HEK293 (cell line): ENCODE data around the gene TRPC4AP.

Experiments
- CTCF ChIA-PET: fragments of 350-600 bp; formaldehyde crosslinking; extraction: SDS; loops from one replicate; lab custom pipeline; 2021; ENCODE audit warnings: antibody characterized with exemption; lab: Yijun Ruan, JAX
- POLR2A ChIA-PET: fragments of 300-600 bp; formaldehyde crosslinking; extraction: SDS; loops from one replicate; lab custom pipeline; 2020; ENCODE audit warnings: antibody characterized with exemption, inconsistent platforms; lab: Yijun Ruan, JAX
- H3K27ac ChIP-seq: fragments of 200-500 bp; sonication (Bioruptor generic); 2 replicates; pipeline ENCODE4 v1.5.1; 2014; ENCODE audit warnings: low read depth, low read length, control low read depth, inconsistent platforms; ENCODE audit errors: extremely low read depth
- H3K36me3 ChIP-seq, 2 experiments: fragments of 200-500 bp in 1 of 2; sonication (Bioruptor generic) in 1 of 2; 1 replicate in 1 of 2; 2 replicates in 1 of 2; pipeline ENCODE4 v1.5.1; 2014 to 2017; ENCODE audit warnings: inconsistent platforms in 2 of 2, low read length in 2 of 2; ENCODE audit not compliant: control insufficient read depth in 2 of 2, insufficient read depth in 1 of 2
- H3K4me1 ChIP-seq: fragments of 200-500 bp; sonication (Bioruptor generic); 2 replicates; pipeline ENCODE4 v1.5.1; 2014; ENCODE audit warnings: mild to moderate bottlenecking, low read length, inconsistent platforms; ENCODE audit not compliant: control insufficient read depth, insufficient read depth
- H3K4me3 ChIP-seq: 2 replicates; pipeline ENCODE4 v1.5.1; 2011; ENCODE audit warnings: low read depth, mild to moderate bottlenecking, control low read depth, low read length, moderate library complexity
- H3K9me3 ChIP-seq: fragments of 200-500 bp; sonication (Bioruptor generic); 2 replicates; pipeline ENCODE4 v1.5.1; 2014; ENCODE audit warnings: low read depth, low read length, inconsistent platforms; ENCODE audit not compliant: control insufficient read depth, insufficient read depth
- ELK4 ChIP-seq: IDR thresholded peaks from 2 replicates; pipeline ENCODE4 v1.6.1; 2011; ENCODE audit warnings: mild to moderate bottlenecking, low read depth, low read length, borderline replicate concordance
- FEZF1 ChIP-seq: fragments of 450-650 bp; formaldehyde crosslinking; IDR thresholded peaks from 2 replicates; pipeline ENCODE4 v1.5.1; 2016; ENCODE audit warnings: missing biosample characterization, missing genetic modification characterization
- KLF8 ChIP-seq: fragments of 450-650 bp; formaldehyde crosslinking; IDR thresholded peaks from 2 replicates; pipeline ENCODE4 v1.5.1; 2016; ENCODE audit warnings: missing biosample characterization, missing genetic modification characterization
- OSR2 ChIP-seq: fragments of 450-650 bp; formaldehyde crosslinking; IDR thresholded peaks from 2 replicates; pipeline ENCODE4 v1.5.1; 2016; ENCODE audit warnings: missing biosample characterization, missing genetic modification characterization
- ZBTB1 ChIP-seq: fragments of 450-650 bp; formaldehyde crosslinking; IDR thresholded peaks from 2 replicates; pipeline ENCODE4 v1.5.1; 2016; ENCODE audit warnings: missing biosample characterization, missing genetic modification characterization
- ZBTB17 ChIP-seq: fragments of 450-650 bp; formaldehyde crosslinking; IDR thresholded peaks from 2 replicates; pipeline ENCODE4 v1.5.1; 2016; ENCODE audit warnings: missing biosample characterization, missing genetic modification characterization
- ZFP69B ChIP-seq: fragments of 450-650 bp; formaldehyde crosslinking; IDR thresholded peaks from 2 replicates; pipeline ENCODE4 v1.5.1; 2016; ENCODE audit warnings: missing biosample characterization, missing genetic modification characterization
- ZNF146 ChIP-seq: fragments of 450-650 bp; formaldehyde crosslinking; IDR thresholded peaks from 2 replicates; pipeline ENCODE4 v1.5.1; 2016; ENCODE audit warnings: missing biosample characterization, missing genetic modification characterization
- ZNF175 ChIP-seq: fragments of 450-650 bp; formaldehyde crosslinking; IDR thresholded peaks from 2 replicates; pipeline ENCODE4 v1.5.1; 2016; ENCODE audit warnings: missing biosample characterization, missing genetic modification characterization
- ZNF184 ChIP-seq: fragments of 450-650 bp; IDR thresholded peaks from 2 replicates; pipeline ENCODE4 v1.5.1; 2018; ENCODE audit warnings: missing biosample characterization, mild to moderate bottlenecking, missing genetic modification characterization
- ZNF211 ChIP-seq: fragments of 450-650 bp; formaldehyde crosslinking; IDR thresholded peaks from 2 replicates; pipeline ENCODE4 v1.5.1; 2016; ENCODE audit warnings: low read depth, missing biosample characterization, missing genetic modification characterization
- ZNF239 ChIP-seq: fragments of 450-650 bp; formaldehyde crosslinking; IDR thresholded peaks from 2 replicates; pipeline ENCODE4 v1.5.1; 2016; ENCODE audit warnings: missing biosample characterization, missing genetic modification characterization
- ZNF280C ChIP-seq: fragments of 450-650 bp; formaldehyde crosslinking; IDR thresholded peaks from 2 replicates; pipeline ENCODE4 v1.5.1; 2016; ENCODE audit warnings: missing biosample characterization, missing genetic modification characterization
- ZNF544 ChIP-seq: fragments of 450-650 bp; formaldehyde crosslinking; IDR thresholded peaks from 2 replicates; pipeline ENCODE4 v1.5.0; 2017; ENCODE audit warnings: missing biosample characterization, missing genetic modification characterization
- ZNF549 ChIP-seq: fragments of 450-650 bp; IDR thresholded peaks from 2 replicates; pipeline ENCODE4 v1.5.1; 2018; ENCODE audit warnings: missing biosample characterization, missing genetic modification characterization, mild to moderate bottlenecking, inconsistent platforms, moderate library complexity
- ZNF600 ChIP-seq: fragments of 450-650 bp; formaldehyde crosslinking; IDR thresholded peaks from 2 replicates; pipeline ENCODE4 v1.5.1; 2016; ENCODE audit warnings: missing biosample characterization, missing genetic modification characterization
- ZNF830 ChIP-seq: fragments of 450-650 bp; IDR thresholded peaks from 2 replicates; pipeline ENCODE4 v1.5.0; 2018; ENCODE audit warnings: missing biosample characterization, missing genetic modification characterization, low read depth, mild to moderate bottlenecking, moderate library complexity
- ZXDB ChIP-seq: fragments of 450-650 bp; formaldehyde crosslinking; IDR thresholded peaks from 2 replicates; pipeline ENCODE4 v1.5.1; 2016; ENCODE audit warnings: missing biosample characterization, missing genetic modification characterization
- TF ChIP-seq, protein P1 (sequence below): fragments of 450-650 bp; formaldehyde crosslinking; IDR thresholded peaks from 2 replicates; pipeline ENCODE4 v1.5.1; 2016; ENCODE audit warnings: missing biosample characterization, missing genetic modification characterization

The TRPC4AP gene

DNA sequence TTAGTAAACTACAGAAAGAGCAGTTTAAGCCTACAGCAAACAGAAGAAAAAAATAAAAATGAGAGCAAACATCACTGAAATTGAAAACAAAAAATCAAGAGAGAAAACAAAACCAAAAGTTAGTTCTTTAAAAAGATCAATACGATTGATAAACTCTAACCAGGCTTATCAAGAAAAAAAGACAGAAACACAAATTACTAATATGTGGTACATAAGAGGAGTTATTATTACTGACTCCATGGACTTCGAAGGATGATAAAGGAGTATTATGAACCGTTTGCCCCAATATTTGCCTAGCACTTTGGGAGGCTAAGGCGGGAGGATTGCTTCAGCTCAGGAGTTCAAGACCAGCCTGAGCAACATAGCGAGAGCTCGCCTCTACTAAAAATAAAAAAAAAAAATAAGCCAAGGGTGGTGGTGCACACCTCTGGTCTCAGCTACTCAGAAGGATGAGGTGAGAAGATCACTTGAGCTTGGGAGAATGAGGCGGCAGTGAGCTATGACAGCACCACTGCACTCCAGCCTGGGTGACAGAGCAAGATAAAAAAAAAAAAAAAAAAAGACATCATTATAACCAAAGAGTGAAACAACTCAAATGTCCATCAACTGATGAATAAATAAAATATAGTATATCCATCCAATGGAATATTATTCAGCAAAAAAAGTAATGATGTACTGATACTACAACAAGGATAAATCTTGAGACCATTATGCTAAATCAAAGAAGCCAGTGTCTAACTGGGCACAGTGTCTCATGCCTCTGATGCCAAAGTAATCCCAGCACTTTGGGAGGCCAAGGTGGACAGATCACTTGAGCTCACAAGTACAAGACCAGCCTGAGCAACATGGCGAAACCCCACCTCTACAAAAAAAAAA lies 12.9 kb downstream of the TRPC4AP start:
- CTCF ChIA-PET = interaction anchor here (0.5 to 1.4 kb wide), 3 partner anchors 17 to 188 kb away, joined by 3 to 5 read pairs (median 3); no protein-coding TSS in a partner anchor
- Histone ChIP-seq H3K4me1 (no peaks in the 10 kb centered on the region), H3K9me3 (no peaks in the 10 kb centered on the region; the same call in 1 of the 2 replicates), H3K4me3 (no peak overlapping the region), H3K27ac (no peak overlapping the region), H3K36me3 (peaks cover 0 to 21% of the 10 kb centered on the region in 2 experiments; a peak in 2 of 3 replicates)
- TF ChIP-seq ZNF239 (tag by site-specific recombination) (no peak), ZNF146 (tag by site-specific recombination) (no peak), ZNF280C (no peak), ZNF211 (tag by site-specific recombination) (no peak), ZNF184 (tag by site-specific recombination) (no peak), ZNF175 (tag by site-specific recombination) (no peak), KLF8 (tag by site-specific recombination) (no peak), ZNF830 (tag by site-specific recombination) (no peak), ZBTB1 (no peak), ELK4 (no peak)
- POLR2A ChIA-PET = interaction anchor here (0.7 kb wide), 1 partner anchor 12 kb away, joined by 3 read pairs; no protein-coding TSS in a partner anchor

DNA sequence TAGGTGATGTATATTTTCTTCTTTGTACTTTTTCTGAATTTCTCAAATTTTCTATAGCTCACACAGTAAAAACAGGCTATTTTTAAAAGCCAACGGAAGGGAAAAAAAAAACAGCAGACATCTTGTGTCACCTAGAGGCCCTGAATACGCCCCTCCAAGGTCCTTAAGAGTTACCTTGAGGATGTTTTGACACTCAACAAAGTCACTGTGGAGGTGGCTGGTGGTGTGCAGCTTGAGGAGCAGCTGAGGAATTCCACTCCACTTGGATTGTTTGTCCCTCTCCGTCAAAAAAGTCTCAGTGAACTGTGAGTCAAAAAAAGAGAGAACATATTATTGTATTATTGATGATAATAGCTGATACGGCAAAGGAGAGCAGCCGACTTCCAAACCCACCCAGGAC lies 14.7 kb downstream of the TRPC4AP start:
- TF ChIP-seq OSR2 (tag by site-specific recombination) (no peak), ZBTB17 (tag by site-specific recombination) (no peak), FEZF1 (tag by site-specific recombination) (no peak)
- no peaks in the 10 kb centered on the region for H3K4me1 ChIP-seq
- POLR2A ChIA-PET = interaction anchor here (0.7 kb wide), 1 partner anchor 12 kb away, joined by 3 read pairs; no protein-coding TSS in a partner anchor
- no peak overlapping the region for H3K27ac ChIP-seq
- CTCF ChIA-PET = interaction anchor here (0.6 to 0.7 kb wide), 3 partner anchors 14 to 252 kb away, joined by 3 to 6 read pairs (median 3); no protein-coding TSS in a partner anchor
- peaks cover 0 to 21% of the 10 kb centered on the region in 2 experiments; a peak in 2 of 3 replicates for H3K36me3 ChIP-seq
- H3K4me3 ChIP-seq = no peak overlapping the region
- no peaks in the 10 kb centered on the region; the same call in 1 of the 2 replicates for H3K9me3 ChIP-seq

- Histone ChIP-seq H3K4me1 (no peaks in the 10 kb centered on the region), H3K9me3 (no peaks in the 10 kb centered on the region; the same call in 1 of the 2 replicates), H3K36me3 (peaks cover 0 to 21% of the 10 kb centered on the region in 2 experiments; a peak in 2 of 3 replicates), H3K4me3 (no peak overlapping the region), H3K27ac (no peak overlapping the region)
- CTCF ChIA-PET = interaction anchor here (0.7 kb wide), 1 partner anchor 207 kb away, joined by 3 read pairs; no protein-coding TSS in a partner anchor
- TF ChIP-seq ZNF549 = no peak
- TF ChIP-seq ZNF600 (tag by site-specific recombination) = no peak
- no peak for TF ChIP-seq ZXDB (tag by site-specific recombination)
- TF ChIP-seq ZNF544 (tag by site-specific recombination) = no peak
- TF ChIP-seq ZFP69B (tag by site-specific recombination) = no peak
- TF ChIP-seq ZNF184 (tag by site-specific recombination) = no peak
- TF ChIP-seq, protein P1, sequence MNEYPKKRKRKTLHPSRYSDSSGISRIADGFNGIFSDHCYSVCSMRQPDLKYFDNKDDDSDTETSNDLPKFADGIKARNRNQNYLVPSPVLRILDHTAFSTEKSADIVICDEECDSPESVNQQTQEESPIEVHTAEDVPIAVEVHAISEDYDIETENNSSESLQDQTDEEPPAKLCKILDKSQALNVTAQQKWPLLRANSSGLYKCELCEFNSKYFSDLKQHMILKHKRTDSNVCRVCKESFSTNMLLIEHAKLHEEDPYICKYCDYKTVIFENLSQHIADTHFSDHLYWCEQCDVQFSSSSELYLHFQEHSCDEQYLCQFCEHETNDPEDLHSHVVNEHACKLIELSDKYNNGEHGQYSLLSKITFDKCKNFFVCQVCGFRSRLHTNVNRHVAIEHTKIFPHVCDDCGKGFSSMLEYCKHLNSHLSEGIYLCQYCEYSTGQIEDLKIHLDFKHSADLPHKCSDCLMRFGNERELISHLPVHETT (tag by site-specific recombination) = no peak
- POLR2A ChIA-PET = interaction anchor here (0.7 kb wide), 1 partner anchor 12 kb away, joined by 3 read pairs; no protein-coding TSS in a partner anchor
Measured at GRCh38 chr20:35077341-35077740, 15.3 kb downstream of the TRPC4AP start.
